ENCODE measurements around the gene DENND1B. TPM values are rescaled to one million over a fixed set of nuclear protein-coding genes. Genes with fewer than 3 reads are reported as not detected.
A peak's percentile ranks its signal among the peaks of the same experiment; 100 is the strongest.

DENND1B gene
- total RNA-seq, 1 experiment from 2014 or later, result 6.3 TPM

DNA sequence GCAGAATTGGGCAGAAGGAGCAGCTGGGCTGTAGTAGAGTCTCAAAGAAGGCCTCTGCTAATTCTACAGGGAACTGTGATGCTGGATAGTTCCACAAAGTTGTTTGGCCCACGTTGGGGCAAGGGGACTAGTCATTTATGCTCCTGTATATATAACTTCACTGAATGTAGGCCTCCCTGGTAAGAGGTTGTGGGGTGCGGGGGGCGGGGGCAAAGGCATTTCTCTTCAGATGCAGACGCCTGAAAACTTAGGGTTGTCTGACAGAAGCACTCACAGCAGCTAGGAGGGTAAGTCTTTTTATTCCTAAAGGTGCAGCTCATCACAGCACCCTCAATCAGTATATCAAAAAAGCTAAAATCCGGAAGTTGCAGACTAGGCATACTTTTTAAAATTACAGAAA, 38.5 kb upstream of the DENND1B start:
- H3K4me2 ChIP-seq (ENCODE audit: insufficient read depth, insufficient read length, low read length), result peak overlapping the region; percentile 47
- H3K4me3 Mint-ChIP-seq, result peak overlapping the region in 1 of 2 experiments; percentile 61; a peak in 1 of 5 replicates

More for the DNA sequence above, 38.5 kb upstream of the DENND1B start:
- DNase-seq, result no peak
- no peaks in the 10 kb centered on the region for H3K27me3 ChIP-seq (ENCODE audit: insufficient read depth, low read length)
- Mint-ChIP-seq H3K4me1 (peaks cover 62 to 67% of the 10 kb centered on the region in 2 experiments), H3K36me3 (ENCODE audit: insufficient read depth in 1 of 3, low read depth in 3 of 3) (no peaks in the 10 kb centered on the region; a peak in 1 of 7 replicates), H3K27ac (peak overlapping the region; percentile 75 to 98 (median 80)), H3K27me3 (ENCODE audit: low read depth) (no peaks in the 10 kb centered on the region), H3K9me3 (no peaks in the 10 kb centered on the region)
- no peak overlapping the region for H2BK120ac ChIP-seq (ENCODE audit: low read depth, low read length, poor library complexity, severe bottlenecking)
- H4K20me1 ChIP-seq (ENCODE audit: control insufficient read depth, insufficient read depth, insufficient read length), result no peaks in the 10 kb centered on the region
- H2BK20ac ChIP-seq (ENCODE audit: low read depth, low read length, poor library complexity, severe bottlenecking), result no peak overlapping the region
- H3K79me2 ChIP-seq (ENCODE audit: insufficient read depth, low read length), result no peaks in the 10 kb centered on the region
- H3K23me2 ChIP-seq (ENCODE audit: insufficient read length, low read depth, low read length, poor library complexity, severe bottlenecking), result no peaks in the 10 kb centered on the region
- TF ChIP-seq, protein P1, sequence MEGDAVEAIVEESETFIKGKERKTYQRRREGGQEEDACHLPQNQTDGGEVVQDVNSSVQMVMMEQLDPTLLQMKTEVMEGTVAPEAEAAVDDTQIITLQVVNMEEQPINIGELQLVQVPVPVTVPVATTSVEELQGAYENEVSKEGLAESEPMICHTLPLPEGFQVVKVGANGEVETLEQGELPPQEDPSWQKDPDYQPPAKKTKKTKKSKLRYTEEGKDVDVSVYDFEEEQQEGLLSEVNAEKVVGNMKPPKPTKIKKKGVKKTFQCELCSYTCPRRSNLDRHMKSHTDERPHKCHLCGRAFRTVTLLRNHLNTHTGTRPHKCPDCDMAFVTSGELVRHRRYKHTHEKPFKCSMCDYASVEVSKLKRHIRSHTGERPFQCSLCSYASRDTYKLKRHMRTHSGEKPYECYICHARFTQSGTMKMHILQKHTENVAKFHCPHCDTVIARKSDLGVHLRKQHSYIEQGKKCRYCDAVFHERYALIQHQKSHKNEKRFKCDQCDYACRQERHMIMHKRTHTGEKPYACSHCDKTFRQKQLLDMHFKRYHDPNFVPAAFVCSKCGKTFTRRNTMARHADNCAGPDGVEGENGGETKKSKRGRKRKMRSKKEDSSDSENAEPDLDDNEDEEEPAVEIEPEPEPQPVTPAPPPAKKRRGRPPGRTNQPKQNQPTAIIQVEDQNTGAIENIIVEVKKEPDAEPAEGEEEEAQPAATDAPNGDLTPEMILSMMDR (conservative IDR thresholded peaks at IDR 0.05), result no peak
- H2BK12ac ChIP-seq (ENCODE audit: insufficient read length, low read depth, low read length), result no peak overlapping the region
- H3K18ac ChIP-seq (ENCODE audit: insufficient read length, low read depth, low read length), result no peak overlapping the region
- H2BK15ac ChIP-seq (ENCODE audit: low read depth, low read length), result no peak overlapping the region
- H3K9ac ChIP-seq (ENCODE audit: extremely low read depth, insufficient read length, low read length), result no peak overlapping the region
- H4K8ac ChIP-seq (replicated peaks; ENCODE audit: insufficient read length, low read depth, low read length), result no peak overlapping the region
- no peak overlapping the region for H2AFZ ChIP-seq (ENCODE audit: low read length)
- H3K79me1 ChIP-seq (ENCODE audit: insufficient read depth, low read depth, low read length, poor library complexity, severe bottlenecking), result no peaks in the 10 kb centered on the region
- H3K14ac ChIP-seq (ENCODE audit: insufficient read depth, low read length), result no peak overlapping the region
- H3T11ph ChIP-seq (ENCODE audit: low read length), result no peak overlapping the region
- no peaks in the 10 kb centered on the region for H3K9me3 ChIP-seq (ENCODE audit: control insufficient read depth, low read depth, low read length)
- no peak overlapping the region for H3K4ac ChIP-seq (ENCODE audit: low read depth, low read length)
- H3K27ac ChIP-seq (ENCODE audit: insufficient read length, low read depth, low read length), result no peak overlapping the region
- no peak overlapping the region for H4K91ac ChIP-seq (ENCODE audit: insufficient read length, low read depth, low read length)
- H3K56ac ChIP-seq (ENCODE audit: insufficient read length, low read depth, low read length), result no peak overlapping the region
- no CpG with 5 or more reads among the region's 5 CpGs for WGBS (ENCODE audit: extremely low coverage, insufficient read length, low lambda C conversion rate)
- no peak overlapping the region for H2BK5ac ChIP-seq (ENCODE audit: insufficient read length, low read length)
- no peak overlapping the region for H4K5ac ChIP-seq (ENCODE audit: insufficient read length, low read depth, low read length)
- H3K4me1 ChIP-seq (ENCODE audit: insufficient read depth, low read length), result peaks cover 6% of the 10 kb centered on the region
- no peak overlapping the region for H3K23ac ChIP-seq (ENCODE audit: insufficient read length, low read depth, low read length)
- H2AK5ac ChIP-seq (ENCODE audit: insufficient read length, low read length), result no peak overlapping the region
